LNCaP clone FGC (cell line): ENCODE results near the gene HOXB3.

ENCODE experiments used
- DNase-seq: peaks from one replicate; pipeline ENCODE4 v3.0.0-alpha.2; 2011; ENCODE audit warnings: low read depth
- H3K4me3 ChIP-seq: 2 replicates; pipeline ENCODE4 v1.5.1; 2011; ENCODE audit warnings: mild to moderate bottlenecking, low read depth, low read length, control low read depth
- TF ChIP-seq, protein P1 (sequence below): IDR thresholded peaks from 2 replicates; pipeline ENCODE4 v1.5.1; 2012; ENCODE audit warnings: mild to moderate bottlenecking; ENCODE audit not compliant: control insufficient read depth, insufficient read depth; ENCODE audit errors: extremely low read depth

The HOXB3 gene

DNA sequence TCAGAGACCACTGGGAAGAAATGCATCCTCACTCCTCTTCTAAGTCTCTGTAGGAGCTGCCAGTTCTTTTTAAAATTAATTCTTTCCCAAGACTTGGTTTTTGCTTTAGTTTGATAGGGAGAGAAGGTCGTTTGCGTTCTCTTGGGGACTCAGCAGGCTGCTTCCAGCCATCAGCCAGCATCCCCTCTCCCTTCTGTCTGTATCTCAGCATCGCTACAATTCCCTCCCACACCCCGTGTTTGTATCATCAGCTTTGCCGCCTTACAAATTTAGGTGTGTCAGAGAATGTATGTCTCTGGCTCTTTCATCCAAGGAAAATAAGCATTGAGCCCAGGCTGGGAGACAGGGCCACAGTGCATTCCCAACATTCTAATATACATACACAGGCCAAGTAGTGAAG is 9.3 kb upstream of the HOXB3 start:
- TF ChIP-seq, protein P1, sequence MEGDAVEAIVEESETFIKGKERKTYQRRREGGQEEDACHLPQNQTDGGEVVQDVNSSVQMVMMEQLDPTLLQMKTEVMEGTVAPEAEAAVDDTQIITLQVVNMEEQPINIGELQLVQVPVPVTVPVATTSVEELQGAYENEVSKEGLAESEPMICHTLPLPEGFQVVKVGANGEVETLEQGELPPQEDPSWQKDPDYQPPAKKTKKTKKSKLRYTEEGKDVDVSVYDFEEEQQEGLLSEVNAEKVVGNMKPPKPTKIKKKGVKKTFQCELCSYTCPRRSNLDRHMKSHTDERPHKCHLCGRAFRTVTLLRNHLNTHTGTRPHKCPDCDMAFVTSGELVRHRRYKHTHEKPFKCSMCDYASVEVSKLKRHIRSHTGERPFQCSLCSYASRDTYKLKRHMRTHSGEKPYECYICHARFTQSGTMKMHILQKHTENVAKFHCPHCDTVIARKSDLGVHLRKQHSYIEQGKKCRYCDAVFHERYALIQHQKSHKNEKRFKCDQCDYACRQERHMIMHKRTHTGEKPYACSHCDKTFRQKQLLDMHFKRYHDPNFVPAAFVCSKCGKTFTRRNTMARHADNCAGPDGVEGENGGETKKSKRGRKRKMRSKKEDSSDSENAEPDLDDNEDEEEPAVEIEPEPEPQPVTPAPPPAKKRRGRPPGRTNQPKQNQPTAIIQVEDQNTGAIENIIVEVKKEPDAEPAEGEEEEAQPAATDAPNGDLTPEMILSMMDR = no peak
- no peak for DNase-seq

DNA sequence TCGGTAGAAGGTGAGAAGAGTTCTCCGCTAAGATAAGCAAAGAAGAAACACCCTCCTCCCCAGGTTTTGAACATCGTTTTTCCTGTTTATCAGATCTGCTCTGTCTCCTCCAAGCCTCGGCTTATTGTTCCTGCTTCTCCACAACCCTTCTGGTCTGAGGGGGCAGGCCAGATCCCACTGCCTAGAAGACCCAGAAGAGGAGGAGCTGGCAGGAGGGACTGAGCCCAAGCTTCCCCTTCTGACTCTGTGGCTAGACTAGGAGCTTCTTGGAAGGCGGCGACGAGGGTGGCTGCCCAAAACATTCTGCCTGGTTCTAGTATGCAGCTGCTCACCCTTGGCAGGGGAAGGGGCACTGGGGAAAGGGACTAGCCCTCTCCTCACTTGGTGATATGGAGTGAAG is 8.7 kb upstream of the HOXB3 start:
- DNase-seq = no peak
- H3K4me3 ChIP-seq = no peak overlapping the region
- TF ChIP-seq, protein P1 = no peak

More for the DNA sequence above, 9.3 kb upstream of the HOXB3 start:
- no peak overlapping the region for H3K4me3 ChIP-seq

DNA sequence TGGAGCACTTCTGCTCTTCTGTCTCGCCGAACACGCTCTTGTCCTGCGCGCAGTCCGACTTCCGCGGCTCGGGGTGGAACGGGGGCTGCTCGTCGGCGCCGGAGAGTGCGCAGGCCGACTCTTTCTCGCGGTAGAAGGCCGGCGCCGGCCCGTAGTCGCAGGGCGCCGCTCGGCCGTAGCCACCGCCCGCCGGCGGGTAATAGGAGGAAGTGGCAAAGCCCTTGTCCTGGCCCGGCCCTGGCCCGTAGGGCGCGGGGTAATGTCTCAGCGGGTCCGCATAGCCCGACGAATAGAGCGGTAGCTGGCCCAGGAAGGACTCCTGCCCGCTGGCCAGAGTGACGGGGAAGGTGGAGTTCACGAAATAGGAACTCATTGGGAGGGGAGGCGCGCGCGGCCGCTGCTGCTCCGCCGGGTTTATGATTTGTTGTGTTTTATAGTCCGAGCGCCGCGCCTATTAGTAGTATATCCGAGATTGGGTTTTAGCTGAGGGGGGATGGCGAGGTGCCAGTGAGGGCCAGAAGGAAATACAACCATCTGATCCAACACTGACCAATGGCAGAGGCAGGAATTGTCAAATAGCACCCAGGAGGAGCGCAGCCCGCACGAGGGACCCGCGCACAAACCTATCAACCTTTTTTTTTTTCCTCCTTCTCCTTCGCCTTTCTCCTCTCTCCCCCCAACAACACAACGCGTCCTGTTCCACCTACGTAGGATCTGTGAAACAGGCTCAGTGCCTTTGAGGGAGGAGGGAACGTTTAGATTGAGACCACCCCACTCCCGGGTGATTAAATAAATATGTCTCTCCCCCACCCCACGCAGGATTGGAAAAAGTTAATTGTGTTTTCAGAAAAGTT is 8.0 kb upstream of the HOXB3 start:
- DNase-seq = no peak
- TF ChIP-seq, protein P1 = no peak
- peak overlapping the region; percentile 57 for H3K4me3 ChIP-seq

DNA sequence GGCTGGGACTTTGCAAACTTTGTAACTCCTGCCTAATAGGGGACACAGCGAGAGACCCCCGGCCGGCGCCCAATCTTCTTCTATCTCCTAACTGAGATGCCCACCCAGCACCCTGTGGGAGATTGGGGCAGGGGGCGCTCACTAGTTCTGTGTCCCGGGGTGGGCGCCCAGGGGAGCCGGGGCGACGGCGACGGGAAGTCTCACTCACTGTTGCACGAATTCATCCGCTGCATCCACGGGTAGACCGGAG is 7.4 kb upstream of the HOXB3 start:
- TF ChIP-seq, protein P1 = no peak
- H3K4me3 ChIP-seq = peak overlapping the region; percentile 57
- DNase-seq = no peak

DNA sequence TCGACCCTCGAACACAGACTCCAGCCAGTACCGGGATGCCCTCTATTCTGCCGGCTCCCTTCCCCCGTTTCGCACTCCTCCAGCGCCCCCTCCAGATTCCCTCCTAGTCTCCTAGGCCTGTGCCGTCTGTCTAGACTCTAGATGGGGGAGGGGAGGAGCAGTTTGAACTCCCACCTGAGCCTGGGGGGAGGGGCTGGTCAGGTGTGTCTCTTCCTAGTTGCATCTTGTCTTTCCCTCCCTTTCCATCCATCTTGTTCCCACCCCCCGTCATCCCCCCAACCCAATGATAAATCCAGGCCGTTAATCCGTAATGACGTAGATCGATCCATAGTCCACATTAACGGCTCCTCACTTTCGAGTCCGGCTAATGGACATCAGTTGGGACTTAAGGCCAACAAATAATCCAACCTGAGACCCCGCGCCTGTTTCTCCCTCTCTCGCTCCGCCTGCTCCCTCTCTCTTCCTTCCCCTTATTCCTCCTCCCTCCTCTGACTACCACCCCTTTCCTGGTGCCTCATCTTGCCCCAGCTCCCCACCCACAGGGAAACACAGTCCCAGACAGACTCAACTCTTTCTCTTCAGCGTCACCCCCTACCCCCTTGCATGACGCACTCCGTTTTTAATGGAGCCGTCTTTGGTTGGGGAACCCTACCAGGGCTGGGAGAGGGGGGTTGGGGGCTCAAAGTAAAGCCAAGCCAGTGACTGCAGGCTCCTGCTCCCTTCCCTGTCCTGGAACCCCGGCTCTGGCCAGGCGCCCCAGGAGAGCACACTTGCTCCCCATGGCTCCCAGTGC is 6.9 kb upstream of the HOXB3 start:
- TF ChIP-seq, protein P1 = no peak
- no peak for DNase-seq
- H3K4me3 ChIP-seq = peak overlapping the region; percentile 57

DNA sequence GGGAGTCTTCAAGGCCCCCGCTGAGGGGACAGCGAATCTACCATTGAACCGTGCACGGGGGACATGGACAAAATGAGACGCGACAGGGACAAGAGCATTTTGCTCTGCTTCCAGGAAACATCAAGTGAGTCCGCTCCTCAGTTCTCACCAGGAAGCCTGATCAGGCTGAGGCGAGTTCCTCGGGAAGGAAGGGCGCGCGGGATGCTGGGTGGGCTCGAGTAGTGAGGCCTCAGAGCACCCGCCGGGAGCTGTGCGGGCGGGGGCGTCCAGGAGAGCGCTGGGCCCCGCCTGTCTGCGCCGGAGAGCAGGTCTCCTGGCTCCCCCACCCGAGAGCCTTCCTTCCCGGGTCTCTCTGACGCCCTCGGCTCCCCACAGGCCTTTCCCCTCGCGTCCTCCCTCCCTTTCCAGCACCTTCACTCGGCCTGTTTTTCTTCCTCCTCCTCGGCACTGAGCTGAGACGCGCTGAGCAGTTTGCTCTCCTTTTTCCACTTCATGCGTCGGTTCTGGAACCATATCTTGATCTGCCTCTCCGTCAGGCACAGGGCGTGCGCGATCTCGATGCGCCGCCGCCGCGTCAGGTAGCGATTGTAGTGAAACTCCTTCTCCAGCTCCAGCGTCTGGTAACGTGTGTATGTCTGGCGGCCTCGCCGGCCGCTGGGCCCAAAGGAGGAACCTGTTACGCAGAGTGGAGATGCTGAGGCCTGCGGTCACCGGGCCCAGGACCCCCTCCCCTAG is 6.1 kb upstream of the HOXB3 start:
- TF ChIP-seq, protein P1 = no peak
- no peak overlapping the region for H3K4me3 ChIP-seq
- DNase-seq = no peak
